ENCODE results near the gene RTP1.

RTP1 gene

DNA sequence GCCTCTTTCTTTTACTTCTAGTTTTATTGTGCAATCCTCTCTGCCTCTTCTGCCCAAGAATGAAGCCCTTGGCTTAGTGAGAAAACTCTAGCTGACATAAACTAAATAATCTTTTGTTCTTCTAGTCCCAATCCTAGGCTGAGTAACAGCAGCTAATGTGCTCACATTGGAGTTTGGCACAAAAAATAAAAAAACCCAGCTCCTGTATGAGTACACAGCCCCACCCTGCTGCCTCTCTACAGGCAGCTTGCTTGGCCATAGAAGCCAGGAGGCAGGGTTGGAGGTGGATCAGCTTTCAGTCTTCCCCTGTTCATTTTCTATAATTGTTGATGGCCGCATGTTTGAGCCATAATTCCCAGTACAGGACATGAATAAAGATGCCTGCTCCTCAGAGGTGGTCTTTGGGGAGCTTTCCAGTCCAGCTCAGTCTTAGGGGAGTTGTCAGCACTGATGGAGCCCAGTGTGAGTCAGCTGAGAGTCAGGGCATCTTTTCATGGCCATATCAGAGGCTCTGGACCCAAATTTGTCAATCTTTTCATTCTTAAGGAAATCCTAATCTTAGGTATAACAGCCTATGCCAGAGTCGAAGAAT lies 46.7 kb downstream of the RTP1 start:
- DNase-seq: no peak

DNA sequence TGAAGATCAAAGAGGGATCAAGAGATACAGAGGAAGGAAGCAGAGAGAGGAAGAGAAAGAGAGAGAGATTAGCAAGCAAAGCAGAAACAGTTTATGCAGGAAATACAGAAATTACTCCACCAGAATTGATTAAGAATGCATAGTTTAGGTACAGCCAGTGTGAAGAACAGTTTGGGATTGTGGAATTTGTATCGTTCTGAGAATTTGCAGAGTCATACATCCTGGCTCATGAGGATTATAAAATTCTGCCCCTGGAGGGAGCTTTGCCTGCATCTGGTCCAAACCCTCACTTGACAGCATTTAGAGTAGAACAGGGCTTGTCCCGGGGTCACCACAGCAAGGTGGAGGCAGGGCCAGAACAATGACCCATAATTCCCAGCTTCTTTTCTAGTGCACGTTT lies 50.1 kb downstream of the RTP1 start:
- no peak for DNase-seq
